ENCODE data around the gene ZSCAN5A.

ZSCAN5A gene

DNA sequence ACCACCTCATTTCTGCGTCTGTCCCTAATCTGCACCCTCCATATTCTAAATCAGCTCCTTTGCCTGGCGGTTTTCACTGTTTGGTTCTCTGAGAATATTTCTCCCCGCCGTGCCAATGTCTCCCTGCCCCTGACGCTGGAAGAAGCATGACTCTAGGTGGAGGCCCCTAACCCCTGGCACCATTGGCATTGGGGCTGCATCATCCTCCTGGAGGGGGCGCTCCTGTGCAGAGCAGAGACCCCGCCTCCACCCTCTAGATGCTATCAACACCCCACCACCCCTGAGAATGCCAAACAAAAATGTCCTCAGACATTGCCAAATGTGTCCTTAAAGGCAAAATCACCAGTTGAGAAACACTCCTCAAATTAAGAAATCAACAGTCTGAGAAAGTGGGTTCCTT is 123.5 kb downstream of the ZSCAN5A start (continued):
- TF ChIP-seq, protein P1, sequence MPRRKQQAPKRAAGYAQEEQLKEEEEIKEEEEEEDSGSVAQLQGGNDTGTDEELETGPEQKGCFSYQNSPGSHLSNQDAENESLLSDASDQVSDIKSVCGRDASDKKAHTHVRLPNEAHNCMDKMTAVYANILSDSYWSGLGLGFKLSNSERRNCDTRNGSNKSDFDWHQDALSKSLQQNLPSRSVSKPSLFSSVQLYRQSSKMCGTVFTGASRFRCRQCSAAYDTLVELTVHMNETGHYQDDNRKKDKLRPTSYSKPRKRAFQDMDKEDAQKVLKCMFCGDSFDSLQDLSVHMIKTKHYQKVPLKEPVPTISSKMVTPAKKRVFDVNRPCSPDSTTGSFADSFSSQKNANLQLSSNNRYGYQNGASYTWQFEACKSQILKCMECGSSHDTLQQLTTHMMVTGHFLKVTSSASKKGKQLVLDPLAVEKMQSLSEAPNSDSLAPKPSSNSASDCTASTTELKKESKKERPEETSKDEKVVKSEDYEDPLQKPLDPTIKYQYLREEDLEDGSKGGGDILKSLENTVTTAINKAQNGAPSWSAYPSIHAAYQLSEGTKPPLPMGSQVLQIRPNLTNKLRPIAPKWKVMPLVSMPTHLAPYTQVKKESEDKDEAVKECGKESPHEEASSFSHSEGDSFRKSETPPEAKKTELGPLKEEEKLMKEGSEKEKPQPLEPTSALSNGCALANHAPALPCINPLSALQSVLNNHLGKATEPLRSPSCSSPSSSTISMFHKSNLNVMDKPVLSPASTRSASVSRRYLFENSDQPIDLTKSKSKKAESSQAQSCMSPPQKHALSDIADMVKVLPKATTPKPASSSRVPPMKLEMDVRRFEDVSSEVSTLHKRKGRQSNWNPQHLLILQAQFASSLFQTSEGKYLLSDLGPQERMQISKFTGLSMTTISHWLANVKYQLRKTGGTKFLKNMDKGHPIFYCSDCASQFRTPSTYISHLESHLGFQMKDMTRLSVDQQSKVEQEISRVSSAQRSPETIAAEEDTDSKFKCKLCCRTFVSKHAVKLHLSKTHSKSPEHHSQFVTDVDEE (CRISPR knock-in tag; IDR thresholded peaks at IDR 0.05): no peak
- TF ChIP-seq TCF4 (CRISPR knock-in tag; IDR thresholded peaks at IDR 0.05; ENCODE audit: borderline replicate concordance) (no peak), GLIS3 (CRISPR knock-in tag; IDR thresholded peaks at IDR 0.05) (no peak), CSDC2 (CRISPR knock-in tag; IDR thresholded peaks at IDR 0.05) (no peak), ZNF70 (CRISPR knock-in tag; IDR thresholded peaks at IDR 0.05) (no peak), POU6F1 (CRISPR knock-in tag; IDR thresholded peaks at IDR 0.05; ENCODE audit: borderline replicate concordance, low read depth) (no peak), PATZ1 (CRISPR knock-in tag; IDR thresholded peaks at IDR 0.05; ENCODE audit: borderline replicate concordance) (no peak), BACH2 (CRISPR knock-in tag; IDR thresholded peaks at IDR 0.05; ENCODE audit: borderline replicate concordance) (no peak)

DNA sequence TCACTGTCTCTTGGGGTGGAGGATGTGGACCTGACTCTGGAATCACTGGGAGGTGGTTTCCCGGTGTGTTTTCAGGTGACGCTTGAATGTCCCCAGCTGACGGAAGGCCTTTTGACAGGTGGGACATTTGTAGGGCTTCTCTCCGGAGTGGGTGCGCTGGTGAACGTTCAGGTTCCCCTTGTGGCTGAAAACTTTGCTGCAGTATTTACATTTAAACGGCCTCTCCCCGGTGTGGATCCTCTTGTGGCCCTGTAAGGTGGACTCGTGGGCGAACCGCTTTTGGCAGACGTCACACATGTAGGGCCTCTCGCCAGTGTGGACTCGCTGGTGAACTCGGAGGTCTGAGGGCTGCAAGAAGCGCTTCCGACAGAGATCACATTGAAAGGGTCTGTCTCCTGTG is 124.9 kb downstream of the ZSCAN5A start:
- TF ChIP-seq PPARA (CRISPR knock-in tag; IDR thresholded peaks at IDR 0.05; ENCODE audit: borderline replicate concordance): no peak
- no peak for TF ChIP-seq ZFP30 (CRISPR knock-in tag; IDR thresholded peaks at IDR 0.05)
- 0 out of 3 replicates have a peak, but pooled peaks have one; percentile 32 for ATAC-seq

DNA sequence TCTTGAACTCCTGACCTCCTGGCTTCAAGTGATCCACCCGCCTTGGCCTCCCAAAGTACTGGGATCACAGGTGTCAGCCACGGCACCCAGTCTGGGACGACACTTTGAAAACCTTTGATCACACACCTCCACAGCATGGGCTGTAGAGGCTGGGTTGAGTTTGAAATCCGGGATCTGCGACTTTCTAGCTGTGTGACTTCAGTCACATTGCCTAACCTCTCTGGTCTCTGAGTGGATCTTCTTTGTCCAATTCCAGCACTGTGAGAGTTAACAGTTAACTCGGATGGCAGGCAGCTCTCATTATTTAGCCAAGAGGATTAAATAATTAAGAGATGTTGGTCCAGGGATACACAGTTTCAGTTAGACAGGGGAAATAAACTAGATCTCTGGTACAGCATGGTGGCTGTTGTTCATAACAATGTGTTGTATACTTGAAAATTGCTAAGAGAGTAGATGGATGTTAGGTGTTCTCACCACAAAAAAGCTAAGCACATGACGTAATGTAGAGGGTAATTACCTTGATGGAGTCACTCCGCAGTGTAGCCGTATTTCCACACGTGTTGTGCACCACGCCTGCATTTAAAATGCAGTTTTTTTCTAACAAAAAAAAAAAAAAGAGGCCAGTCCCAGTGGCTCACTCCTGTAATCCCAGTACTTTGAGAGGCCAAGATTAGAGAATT is 136.9 kb downstream of the ZSCAN5A start:
- no peak for TF ChIP-seq ZFP3 (CRISPR knock-in tag; IDR thresholded peaks at IDR 0.05)
- no peak for TF ChIP-seq ARNTL (CRISPR knock-in tag; IDR thresholded peaks at IDR 0.05; ENCODE audit: borderline replicate concordance, low read depth)
- no peak for TF ChIP-seq CSDC2 (CRISPR knock-in tag; IDR thresholded peaks at IDR 0.05)
- no peak for TF ChIP-seq ESRRG (CRISPR knock-in tag; IDR thresholded peaks at IDR 0.05)
- no peak for TF ChIP-seq ZNF565 (CRISPR knock-in tag; conservative IDR thresholded peaks at IDR 0.05; ENCODE audit: low read depth)
- no peak for TF ChIP-seq RARB (CRISPR knock-in tag; IDR thresholded peaks at IDR 0.05)
- TF ChIP-seq OSR1 (CRISPR knock-in tag; IDR thresholded peaks at IDR 0.05): no peak
- no peak for TF ChIP-seq SNAI2 (CRISPR knock-in tag; IDR thresholded peaks at IDR 0.05)
- no peak for TF ChIP-seq ZNF70 (CRISPR knock-in tag; IDR thresholded peaks at IDR 0.05)
- TF ChIP-seq, protein P2, sequence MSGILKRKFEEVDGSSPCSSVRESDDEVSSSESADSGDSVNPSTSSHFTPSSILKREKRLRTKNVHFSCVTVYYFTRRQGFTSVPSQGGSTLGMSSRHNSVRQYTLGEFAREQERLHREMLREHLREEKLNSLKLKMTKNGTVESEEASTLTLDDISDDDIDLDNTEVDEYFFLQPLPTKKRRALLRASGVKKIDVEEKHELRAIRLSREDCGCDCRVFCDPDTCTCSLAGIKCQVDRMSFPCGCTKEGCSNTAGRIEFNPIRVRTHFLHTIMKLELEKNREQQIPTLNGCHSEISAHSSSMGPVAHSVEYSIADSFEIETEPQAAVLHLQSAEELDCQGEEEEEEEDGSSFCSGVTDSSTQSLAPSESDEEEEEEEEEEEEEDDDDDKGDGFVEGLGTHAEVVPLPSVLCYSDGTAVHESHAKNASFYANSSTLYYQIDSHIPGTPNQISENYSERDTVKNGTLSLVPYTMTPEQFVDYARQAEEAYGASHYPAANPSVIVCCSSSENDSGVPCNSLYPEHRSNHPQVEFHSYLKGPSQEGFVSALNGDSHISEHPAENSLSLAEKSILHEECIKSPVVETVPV (CRISPR knock-in tag; IDR thresholded peaks at IDR 0.05): no peak
- TF ChIP-seq PATZ1 (CRISPR knock-in tag; IDR thresholded peaks at IDR 0.05; ENCODE audit: borderline replicate concordance): no peak
- TF ChIP-seq ISL1 (CRISPR knock-in tag; IDR thresholded peaks at IDR 0.05): no peak
- TF ChIP-seq, protein P1 (CRISPR knock-in tag; IDR thresholded peaks at IDR 0.05): no peak
- TF ChIP-seq BACH2 (CRISPR knock-in tag; IDR thresholded peaks at IDR 0.05; ENCODE audit: borderline replicate concordance): no peak
- no peak for TF ChIP-seq GLIS3 (CRISPR knock-in tag; IDR thresholded peaks at IDR 0.05)
- no peak for TF ChIP-seq ZFP30 (CRISPR knock-in tag; IDR thresholded peaks at IDR 0.05)
- TF ChIP-seq ZC3H10 (CRISPR knock-in tag; IDR thresholded peaks at IDR 0.05): no peak
- no peak for TF ChIP-seq ZNF8 (CRISPR knock-in tag; IDR thresholded peaks at IDR 0.05)
- no peak for ATAC-seq

All from SK-N-SH treated with all-trans-retinoic acid at 6 μM for 48 hours (cell line).